PC-3 (cell line): ENCODE measurements around the gene AMZ2.

ENCODE experiments used
- CTCF ChIP-seq: fragments of 300-600 bp; sonication (generic); conservative IDR thresholded peaks from 2 replicates; pipeline ENCODE4 v1.5.1; 2017; ENCODE audit warnings: antibody characterized with exemption, low read depth, mild to moderate bottlenecking, low read length
- EZH2 ChIP-seq: fragments of 300-600 bp; sonication (generic); IDR thresholded peaks from one replicate; pipeline ENCODE4 v1.6.1; 2017; ENCODE audit warnings: antibody characterized with exemption, mild to moderate bottlenecking, low read length; ENCODE audit not compliant: unreplicated experiment
- EZH2phosphoT487 ChIP-seq: fragments of 300-600 bp; sonication (generic); IDR thresholded peaks from 2 replicates; pipeline ENCODE4 v1.6.1; 2018; ENCODE audit warnings: mild to moderate bottlenecking, antibody characterized with exemption, low read length, borderline replicate concordance

GRCh38 chr17:68247445-68248198 lies at the start of gene AMZ2:
- TF ChIP-seq CTCF (no peak), EZH2 (no peak), EZH2phosphoT487 (no peak)
